PC-9 (cell line): Measurements from ENCODE around the gene NRXN2.

Source experiments
- EZH2 ChIP-seq: fragments of 200-600 bp; sonication (generic); IDR thresholded peaks from 2 replicates; pipeline ENCODE4 v1.8.0; 2017; ENCODE audit warnings: antibody characterized with exemption, low read depth
- TF ChIP-seq, protein P1 (sequence below): fragments of 200-600 bp; sonication (generic); conservative IDR thresholded peaks from 2 replicates; pipeline ENCODE4 v1.6.1; 2017; ENCODE audit warnings: mixed run types, antibody characterized with exemption, mild to moderate bottlenecking, moderate library complexity

DNA sequence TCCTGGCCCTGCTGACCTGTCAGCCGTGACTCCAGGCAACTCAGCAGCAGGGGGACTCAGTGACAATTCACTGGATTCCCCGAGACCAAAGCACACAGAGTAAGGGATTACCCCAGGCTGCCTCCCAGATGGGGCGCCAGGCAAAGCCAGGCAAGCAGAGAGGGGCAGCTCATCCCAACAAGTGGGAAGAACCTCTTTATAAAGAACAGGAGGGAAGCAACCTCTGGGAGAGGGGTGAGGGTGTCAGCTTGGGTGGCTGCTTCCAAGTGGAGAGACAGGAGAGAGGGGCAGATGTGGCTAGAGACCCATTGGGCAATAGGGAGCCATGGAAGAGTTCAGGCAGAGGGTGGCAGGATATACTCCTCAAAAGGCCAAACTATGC lies 130.8 kb downstream of the NRXN2 start:
- TF ChIP-seq, protein P1, sequence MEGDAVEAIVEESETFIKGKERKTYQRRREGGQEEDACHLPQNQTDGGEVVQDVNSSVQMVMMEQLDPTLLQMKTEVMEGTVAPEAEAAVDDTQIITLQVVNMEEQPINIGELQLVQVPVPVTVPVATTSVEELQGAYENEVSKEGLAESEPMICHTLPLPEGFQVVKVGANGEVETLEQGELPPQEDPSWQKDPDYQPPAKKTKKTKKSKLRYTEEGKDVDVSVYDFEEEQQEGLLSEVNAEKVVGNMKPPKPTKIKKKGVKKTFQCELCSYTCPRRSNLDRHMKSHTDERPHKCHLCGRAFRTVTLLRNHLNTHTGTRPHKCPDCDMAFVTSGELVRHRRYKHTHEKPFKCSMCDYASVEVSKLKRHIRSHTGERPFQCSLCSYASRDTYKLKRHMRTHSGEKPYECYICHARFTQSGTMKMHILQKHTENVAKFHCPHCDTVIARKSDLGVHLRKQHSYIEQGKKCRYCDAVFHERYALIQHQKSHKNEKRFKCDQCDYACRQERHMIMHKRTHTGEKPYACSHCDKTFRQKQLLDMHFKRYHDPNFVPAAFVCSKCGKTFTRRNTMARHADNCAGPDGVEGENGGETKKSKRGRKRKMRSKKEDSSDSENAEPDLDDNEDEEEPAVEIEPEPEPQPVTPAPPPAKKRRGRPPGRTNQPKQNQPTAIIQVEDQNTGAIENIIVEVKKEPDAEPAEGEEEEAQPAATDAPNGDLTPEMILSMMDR, result no peak
- no peak for TF ChIP-seq EZH2
